BLaER1 (cell line): ENCODE data around the gene RIN3.

Experiments used
- H3K27ac ChIP-seq: shearing (Covaris generic); formaldehyde crosslinking; 2 replicates; pipeline ENCODE4 v1.8.1; 2022
- H3K27me3 ChIP-seq: shearing (Covaris generic); formaldehyde crosslinking; 2 replicates; pipeline ENCODE4 v1.8.1; 2022
- H3K36me3 ChIP-seq: shearing (Covaris generic); formaldehyde crosslinking; 2 replicates; pipeline ENCODE4 v1.8.1; 2022
- H3K4me1 ChIP-seq: shearing (Covaris generic); formaldehyde crosslinking; 2 replicates; pipeline ENCODE4 v1.8.1; 2022
- H3K4me2 ChIP-seq: shearing (Covaris generic); formaldehyde crosslinking; 2 replicates; pipeline ENCODE4 v1.8.1; 2022
- H3K4me3 ChIP-seq: shearing (Covaris generic); formaldehyde crosslinking; 2 replicates; pipeline ENCODE4 v1.8.1; 2022
- H3K9ac ChIP-seq: shearing (Covaris generic); formaldehyde crosslinking; 2 replicates; pipeline ENCODE4 v1.8.1; 2022
- H3K9me3 ChIP-seq: shearing (Covaris generic); formaldehyde crosslinking; 2 replicates; pipeline ENCODE4 v1.8.1; 2022
- H4K20me1 ChIP-seq: shearing (Covaris generic); formaldehyde crosslinking; 2 replicates; pipeline ENCODE4 v1.8.1; 2022
- Cebpa-rat ChIP-seq: shearing (Covaris generic); IDR thresholded peaks from 2 replicates; pipeline ENCODE4 v1.8.1; 2022

Gene RIN3

DNA sequence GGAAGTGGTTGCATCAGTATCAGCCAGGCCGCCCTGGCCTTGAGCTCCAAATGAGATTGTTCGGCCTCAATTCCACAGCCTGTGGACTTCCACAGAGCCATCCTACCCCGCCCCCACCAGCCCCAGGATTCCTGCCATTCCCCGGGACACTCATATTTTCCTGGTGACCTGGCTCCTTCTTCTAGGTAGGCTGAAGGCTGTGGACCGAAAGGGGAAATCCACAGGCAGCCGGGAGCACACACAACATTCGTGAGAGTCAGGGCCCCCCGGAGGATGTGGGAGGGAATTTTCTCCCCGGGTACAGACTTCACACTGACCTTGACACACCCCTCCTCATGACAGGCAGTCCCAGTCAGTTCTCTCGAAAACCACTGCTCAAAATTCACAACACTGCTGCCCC lies 39.9 kb downstream of the RIN3 start:
- H3K9me3 ChIP-seq, result no peaks in the 10 kb centered on the region
- H3K4me3 ChIP-seq, result no peak overlapping the region
- no peaks in the 10 kb centered on the region for H3K27me3 ChIP-seq
- H3K27ac ChIP-seq, result no peak overlapping the region
- no peak for TF ChIP-seq Cebpa-rat
- H4K20me1 ChIP-seq, result peaks cover 32% of the 10 kb centered on the region
- peaks cover 95% of the 10 kb centered on the region for H3K4me1 ChIP-seq
- peaks cover 16% of the 10 kb centered on the region for H3K36me3 ChIP-seq
- H3K9ac ChIP-seq, result no peak overlapping the region
- peak overlapping the region; percentile 86 for H3K4me2 ChIP-seq

DNA sequence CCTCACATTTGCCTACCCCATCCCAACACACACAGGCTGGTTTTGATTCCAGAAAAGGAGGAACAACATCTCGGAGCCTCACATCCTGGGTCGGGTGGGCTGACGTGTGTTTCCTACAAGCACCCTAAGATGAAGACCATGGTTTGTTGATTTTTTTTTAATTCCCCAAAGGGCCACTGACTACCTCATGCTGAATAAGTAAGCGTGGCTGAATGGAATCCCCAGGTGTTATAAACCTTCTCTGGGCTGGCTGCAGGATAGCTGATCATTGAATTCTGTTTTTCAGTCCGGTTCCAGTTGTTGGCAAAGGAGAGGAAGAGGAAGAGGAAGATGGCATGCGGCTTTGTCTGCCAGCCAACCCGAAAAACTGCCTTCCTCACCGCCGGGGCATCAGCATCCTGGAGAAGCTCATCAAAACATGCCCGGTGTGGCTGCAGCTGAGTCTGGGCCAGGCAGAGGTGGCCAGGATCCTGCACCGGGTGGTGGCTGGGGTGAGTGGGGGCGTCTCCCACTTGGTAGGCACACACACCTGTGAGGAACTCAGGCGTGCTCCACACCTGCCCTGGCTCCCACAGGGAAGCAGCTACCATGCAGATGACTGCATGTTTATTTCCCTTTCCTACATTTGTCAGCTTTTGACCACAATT lies 42.0 kb downstream of the RIN3 start:
- Histone ChIP-seq H3K27ac (peak overlapping the region; percentile 46; the same call in 1 of the 2 replicates), H3K4me1 (peaks cover 80% of the 10 kb centered on the region), H4K20me1 (peaks cover 32% of the 10 kb centered on the region), H3K9me3 (no peaks in the 10 kb centered on the region), H3K9ac (peak overlapping the region; percentile 39; the same call in 1 of the 2 replicates), H3K4me2 (peak overlapping the region; percentile 86), H3K4me3 (peak overlapping the region; percentile 24; the same call in 1 of the 2 replicates), H3K27me3 (no peaks in the 10 kb centered on the region), H3K36me3 (peaks cover 33% of the 10 kb centered on the region)
- no peak for TF ChIP-seq Cebpa-rat

DNA sequence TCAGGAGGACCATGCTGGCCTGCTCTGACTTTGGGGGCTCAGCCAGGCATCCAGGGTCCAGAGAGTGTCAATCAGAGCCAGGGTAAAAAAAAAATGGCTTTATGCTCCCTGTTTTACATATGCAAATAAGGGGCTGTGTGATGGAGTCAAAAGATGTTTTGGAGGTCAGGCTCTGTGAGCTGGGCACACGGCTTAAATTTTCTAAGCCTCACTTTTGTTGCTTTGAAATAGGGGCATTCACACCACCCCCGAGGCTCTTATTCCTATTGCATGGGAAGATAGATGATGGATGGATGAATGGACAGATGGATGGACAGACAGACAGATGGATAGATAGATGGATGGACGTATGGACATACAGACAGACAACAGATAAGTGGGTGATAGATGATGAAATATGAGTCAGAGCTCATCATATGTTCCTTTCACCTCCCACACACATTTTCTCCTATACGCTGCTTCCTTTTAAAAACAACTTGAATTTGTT lies 42.7 kb downstream of the RIN3 start:
- Histone ChIP-seq H3K9ac (no peak overlapping the region), H3K27me3 (no peaks in the 10 kb centered on the region), H3K27ac (0 out of 2 replicates have a peak overlapping the region, but pooled peaks have one; percentile 46), H3K4me2 (peak overlapping the region; percentile 86), H3K36me3 (peaks cover 33% of the 10 kb centered on the region), H4K20me1 (peaks cover 28% of the 10 kb centered on the region), H3K4me3 (no peak overlapping the region), H3K9me3 (no peaks in the 10 kb centered on the region), H3K4me1 (peaks cover 73% of the 10 kb centered on the region)
- no peak for TF ChIP-seq Cebpa-rat

DNA sequence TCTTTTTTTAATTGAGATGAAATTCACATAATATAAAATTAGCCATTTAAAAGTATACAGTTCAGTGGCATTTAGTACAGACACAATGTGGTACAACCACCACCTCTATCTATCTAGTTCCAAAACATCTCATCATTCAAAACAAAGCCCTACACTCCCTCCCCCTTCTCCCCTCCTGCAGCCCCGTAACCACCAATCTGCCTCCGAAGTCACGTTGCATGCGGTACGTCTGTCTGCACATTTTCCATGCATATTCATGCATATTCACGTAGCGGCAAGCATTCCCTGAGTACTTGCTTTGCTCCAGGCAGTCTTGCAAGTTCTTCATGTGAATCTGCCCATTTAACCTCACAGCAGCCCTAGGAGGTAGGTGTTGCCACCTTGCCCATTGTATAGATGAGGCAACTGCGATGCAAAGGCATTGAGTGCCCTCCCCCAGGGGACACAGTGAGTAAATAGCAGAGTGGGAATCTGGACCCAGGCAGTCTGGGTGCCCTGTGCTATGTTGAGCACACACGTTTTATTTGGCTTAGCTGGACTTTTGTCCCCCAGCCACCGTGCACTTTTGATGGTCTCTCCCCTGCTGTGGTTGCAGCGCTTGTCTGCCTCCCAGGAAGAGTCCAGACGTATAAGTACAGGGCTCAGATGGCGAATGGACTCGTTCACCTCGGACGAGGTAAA lies 43.4 kb downstream of the RIN3 start:
- Histone ChIP-seq H3K27me3 (no peaks in the 10 kb centered on the region), H3K4me2 (peak overlapping the region; percentile 86), H3K4me1 (peaks cover 66% of the 10 kb centered on the region), H3K36me3 (peaks cover 37% of the 10 kb centered on the region), H3K9ac (no peak overlapping the region), H3K4me3 (no peak overlapping the region), H3K9me3 (no peaks in the 10 kb centered on the region), H4K20me1 (peaks cover 21% of the 10 kb centered on the region), H3K27ac (no peak overlapping the region)
- no peak for TF ChIP-seq Cebpa-rat

DNA sequence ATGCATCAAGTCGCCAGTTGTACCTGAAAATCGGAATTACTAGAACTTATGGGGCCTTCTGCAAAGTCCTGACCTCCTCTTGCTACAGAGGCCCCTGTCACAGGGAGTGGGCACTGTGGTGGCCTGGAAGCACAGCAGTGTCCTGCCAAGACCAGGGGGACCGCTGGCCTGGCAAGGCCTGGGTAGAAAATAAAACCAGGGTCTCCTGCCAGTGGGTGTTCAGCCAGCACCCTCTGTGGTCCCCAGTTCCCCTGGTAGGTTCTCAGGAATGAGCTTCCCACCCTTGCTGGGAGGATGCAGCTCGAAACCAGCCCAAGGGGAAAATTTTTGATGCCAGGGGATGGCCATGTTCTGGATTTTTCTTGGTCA lies 43.9 kb downstream of the RIN3 start:
- no peak for TF ChIP-seq Cebpa-rat
- Histone ChIP-seq H3K4me3 (no peak overlapping the region), H3K27ac (no peak overlapping the region), H4K20me1 (peaks cover 15% of the 10 kb centered on the region), H3K27me3 (no peaks in the 10 kb centered on the region), H3K9me3 (no peaks in the 10 kb centered on the region), H3K36me3 (peaks cover 37% of the 10 kb centered on the region), H3K4me2 (no peak overlapping the region), H3K4me1 (peaks cover 61% of the 10 kb centered on the region), H3K9ac (no peak overlapping the region)

DNA sequence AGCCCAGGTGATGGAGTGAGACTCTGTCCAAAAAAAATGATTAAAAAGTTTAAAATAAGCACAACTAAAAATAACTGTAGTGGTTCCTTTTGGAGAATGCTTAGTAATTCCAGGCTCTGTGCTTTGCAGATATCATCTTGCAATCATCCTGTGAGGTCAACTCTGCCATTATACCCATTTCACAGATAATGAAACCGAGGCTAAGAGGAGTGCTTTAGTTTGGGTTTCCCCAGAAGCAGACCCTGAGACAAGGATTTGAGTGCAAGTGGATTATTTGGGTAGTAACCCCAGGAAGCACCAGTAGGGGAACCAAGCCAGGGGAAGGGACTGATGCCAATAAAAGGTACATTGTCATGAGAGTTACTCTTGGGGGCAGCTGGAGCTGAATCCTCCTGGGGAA lies 44.7 kb downstream of the RIN3 start:
- H3K4me1 ChIP-seq, result peaks cover 53% of the 10 kb centered on the region
- peaks cover 37% of the 10 kb centered on the region for H3K36me3 ChIP-seq
- no peaks in the 10 kb centered on the region for H3K27me3 ChIP-seq
- no peak for TF ChIP-seq Cebpa-rat
- H4K20me1 ChIP-seq, result peaks cover 7% of the 10 kb centered on the region; the same call in 1 of the 2 replicates
- H3K4me3 ChIP-seq, result no peak overlapping the region
- H3K27ac ChIP-seq, result no peak overlapping the region
- no peak overlapping the region for H3K9ac ChIP-seq
- H3K4me2 ChIP-seq, result peak overlapping the region; percentile 21; the same call in 1 of the 2 replicates
- H3K9me3 ChIP-seq, result no peaks in the 10 kb centered on the region

DNA sequence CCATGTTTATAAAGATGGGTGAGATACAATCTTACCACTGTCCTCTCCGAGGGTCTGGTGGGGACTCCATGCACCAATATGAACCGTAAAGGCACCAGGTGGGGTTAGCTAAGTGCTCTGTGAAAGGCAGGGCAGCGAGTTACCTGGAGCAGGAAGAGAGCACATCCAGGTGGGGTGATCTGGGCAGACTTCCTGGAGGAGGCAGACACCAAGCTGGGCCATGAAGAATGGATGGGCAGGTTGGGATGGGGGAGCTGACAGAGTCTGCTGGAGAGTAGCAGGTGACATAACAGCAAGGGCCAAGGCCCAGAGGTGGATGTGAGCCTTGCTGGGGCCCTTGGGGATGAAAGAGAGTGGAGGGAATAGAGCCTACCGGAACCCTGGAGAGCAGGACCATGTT lies 45.9 kb downstream of the RIN3 start:
- H3K4me3 ChIP-seq, result no peak overlapping the region
- H3K27ac ChIP-seq, result no peak overlapping the region
- TF ChIP-seq Cebpa-rat, result no peak
- H3K36me3 ChIP-seq, result peaks cover 37% of the 10 kb centered on the region
- no peaks in the 10 kb centered on the region for H3K9me3 ChIP-seq
- H3K27me3 ChIP-seq, result no peaks in the 10 kb centered on the region
- no peak overlapping the region for H3K4me2 ChIP-seq
- H3K4me1 ChIP-seq, result peaks cover 42% of the 10 kb centered on the region
- H3K9ac ChIP-seq, result no peak overlapping the region
- no peaks in the 10 kb centered on the region for H4K20me1 ChIP-seq

DNA sequence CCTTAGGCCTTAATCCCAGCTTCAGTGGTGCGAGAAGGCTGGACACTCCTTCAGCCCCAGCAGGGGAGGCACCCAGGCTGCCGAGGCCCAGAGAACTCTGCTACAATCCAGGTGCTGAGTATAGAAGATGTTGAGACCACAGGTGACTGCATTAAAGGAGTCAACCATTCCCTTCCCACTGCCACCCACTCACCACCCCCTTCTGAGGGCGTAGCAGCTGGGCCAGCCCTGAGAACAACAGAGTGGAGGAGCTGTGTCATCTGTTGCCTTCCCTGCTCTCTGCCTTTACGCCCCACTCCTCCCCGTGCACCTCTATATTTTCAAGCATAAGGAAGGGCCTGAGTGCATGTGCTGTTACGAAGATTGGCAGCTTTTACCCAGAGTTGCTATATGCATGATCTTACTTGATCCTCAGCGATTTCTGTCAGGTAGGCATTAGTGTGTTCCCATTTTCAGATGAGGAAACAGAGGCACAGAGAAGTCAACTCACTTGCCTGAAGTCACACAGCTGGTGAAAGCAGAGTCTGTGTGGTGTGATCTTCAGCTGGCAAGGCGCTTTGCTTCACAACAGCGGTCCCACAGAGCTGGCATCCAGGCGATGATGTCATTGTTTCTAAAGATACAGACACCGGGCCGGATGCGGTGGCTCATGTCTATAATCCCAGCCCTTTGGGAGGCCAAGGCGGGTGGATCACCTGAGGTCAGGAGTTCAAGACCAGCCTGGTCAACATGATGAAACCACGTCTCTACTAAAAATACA lies 46.7 kb downstream of the RIN3 start:
- no peaks in the 10 kb centered on the region; the same call in 1 of the 2 replicates for H3K9me3 ChIP-seq
- no peaks in the 10 kb centered on the region for H4K20me1 ChIP-seq
- peaks cover 34% of the 10 kb centered on the region for H3K4me1 ChIP-seq
- TF ChIP-seq Cebpa-rat, result no peak
- no peak overlapping the region for H3K4me3 ChIP-seq
- H3K27me3 ChIP-seq, result no peaks in the 10 kb centered on the region
- H3K4me2 ChIP-seq, result no peak overlapping the region
- no peak overlapping the region for H3K9ac ChIP-seq
- H3K27ac ChIP-seq, result no peak overlapping the region
- H3K36me3 ChIP-seq, result peaks cover 43% of the 10 kb centered on the region

DNA sequence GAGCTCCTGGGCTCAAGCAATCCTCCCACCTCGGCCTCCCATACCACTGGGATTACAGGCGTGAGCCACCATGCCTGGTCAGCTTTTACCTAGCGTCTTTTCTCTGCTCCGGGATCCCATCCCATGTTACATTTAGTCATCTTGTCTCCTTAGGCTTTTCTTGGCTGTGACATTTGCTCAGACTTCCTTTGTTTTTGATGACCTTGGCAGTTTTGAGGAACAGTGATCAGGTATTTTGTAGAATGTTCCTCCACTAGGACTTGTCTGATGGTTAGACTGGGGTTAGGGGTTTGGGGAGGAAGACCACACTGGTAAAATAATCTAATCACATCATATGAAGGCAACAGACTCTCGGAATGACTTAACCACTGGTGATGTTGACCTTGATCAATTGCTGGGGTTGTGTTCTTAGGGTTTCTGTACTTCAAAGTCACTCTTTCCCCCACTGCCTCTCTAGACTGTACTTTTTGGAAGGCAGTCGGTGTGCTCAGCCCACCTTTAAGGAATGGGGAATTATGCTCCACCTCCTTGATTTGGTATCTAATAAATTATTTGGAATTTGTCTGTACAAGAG lies 48.4 kb downstream of the RIN3 start:
- H4K20me1 ChIP-seq, result no peaks in the 10 kb centered on the region
- H3K9me3 ChIP-seq, result peaks cover 14% of the 10 kb centered on the region
- H3K4me3 ChIP-seq, result no peak overlapping the region
- no peak for TF ChIP-seq Cebpa-rat
- H3K27ac ChIP-seq, result no peak overlapping the region
- peaks cover 55% of the 10 kb centered on the region for H3K36me3 ChIP-seq
- no peak overlapping the region for H3K9ac ChIP-seq
- H3K4me2 ChIP-seq, result no peak overlapping the region
- no peaks in the 10 kb centered on the region for H3K27me3 ChIP-seq
- peaks cover 16% of the 10 kb centered on the region for H3K4me1 ChIP-seq
